ENCODE data around the gene PTBP1. TPM values are rescaled to one million over a fixed set of nuclear protein-coding genes. Genes with fewer than 3 reads are reported as not detected.

PTBP1 gene
- total and polyA plus RNA-seq, 9 of the 15 experiments (the other 6 are each of a cell fraction or from before 2014, with no cell fraction given), result 14.0 to 759 (median 234) TPM

DNA sequence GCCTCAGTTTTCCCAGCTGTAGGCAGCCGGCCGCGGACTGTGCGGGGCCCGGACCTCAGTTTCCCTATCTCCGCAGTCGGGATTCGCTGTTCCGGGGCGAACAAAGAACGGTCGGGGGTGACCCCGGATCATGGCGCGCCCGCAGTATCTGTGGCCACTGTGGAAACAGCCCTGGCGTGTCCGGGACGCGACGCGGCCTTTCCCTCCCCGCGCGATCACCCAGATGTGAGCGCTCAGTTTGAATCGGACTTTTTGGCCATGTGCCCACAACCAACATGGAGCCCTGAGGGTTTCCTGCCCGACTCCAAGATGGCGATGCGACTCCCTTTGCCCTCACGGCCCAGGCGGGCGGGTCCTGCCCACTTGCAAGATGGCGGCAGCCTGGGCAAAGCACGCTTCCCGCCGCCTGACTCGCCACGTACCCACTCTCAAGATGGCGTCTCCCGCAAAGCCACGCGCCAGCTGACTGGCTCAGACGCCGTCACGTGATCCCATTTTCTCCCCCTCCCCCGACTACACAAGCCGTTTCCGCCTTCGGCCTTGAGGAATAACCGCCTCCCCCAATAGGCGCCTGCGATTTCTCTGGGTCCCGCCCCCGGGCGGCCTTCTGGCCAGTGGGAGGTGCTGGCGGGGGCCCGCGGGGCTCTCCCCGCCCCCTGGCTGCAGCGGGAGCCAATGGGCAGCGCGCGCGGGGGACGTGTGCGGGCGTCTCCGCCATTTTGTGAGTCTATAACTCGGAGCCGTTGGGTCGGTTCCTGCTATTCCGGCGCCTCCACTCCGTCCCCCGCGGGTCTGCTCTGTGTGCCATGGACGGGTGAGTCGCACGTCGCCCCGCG is at the start of gene PTBP1 (continued):
- TF ChIP-seq HMGN3 (IDR thresholded peaks at IDR 0.05; ENCODE audit: borderline replicate concordance, extremely low read depth, insufficient read length, low read depth, low read length), result peak; percentile 74
- peak; percentile 94 for TF ChIP-seq NFYB (IDR thresholded peaks at IDR 0.05; ENCODE audit: extremely low read depth, insufficient read length)
- no peak for TF ChIP-seq NFATC3 (IDR thresholded peaks at IDR 0.05)
- TF ChIP-seq, protein P1, sequence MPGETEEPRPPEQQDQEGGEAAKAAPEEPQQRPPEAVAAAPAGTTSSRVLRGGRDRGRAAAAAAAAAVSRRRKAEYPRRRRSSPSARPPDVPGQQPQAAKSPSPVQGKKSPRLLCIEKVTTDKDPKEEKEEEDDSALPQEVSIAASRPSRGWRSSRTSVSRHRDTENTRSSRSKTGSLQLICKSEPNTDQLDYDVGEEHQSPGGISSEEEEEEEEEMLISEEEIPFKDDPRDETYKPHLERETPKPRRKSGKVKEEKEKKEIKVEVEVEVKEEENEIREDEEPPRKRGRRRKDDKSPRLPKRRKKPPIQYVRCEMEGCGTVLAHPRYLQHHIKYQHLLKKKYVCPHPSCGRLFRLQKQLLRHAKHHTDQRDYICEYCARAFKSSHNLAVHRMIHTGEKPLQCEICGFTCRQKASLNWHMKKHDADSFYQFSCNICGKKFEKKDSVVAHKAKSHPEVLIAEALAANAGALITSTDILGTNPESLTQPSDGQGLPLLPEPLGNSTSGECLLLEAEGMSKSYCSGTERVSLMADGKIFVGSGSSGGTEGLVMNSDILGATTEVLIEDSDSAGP (CRISPR knock-in tag; IDR thresholded peaks at IDR 0.05), result no peak
- TF ChIP-seq BMI1 (IDR thresholded peaks at IDR 0.05; ENCODE audit: low read length), result no peak
- peak; percentile 83; the same call in 1 of the 2 replicates for TF ChIP-seq E2F3 (CRISPR knock-in tag; IDR thresholded peaks at IDR 0.05)
- TF ChIP-seq KAT2B (IDR thresholded peaks at IDR 0.05; ENCODE audit: low read depth, low read length), result no peak
- peak; percentile 70 for TF ChIP-seq DACH1 (IDR thresholded peaks at IDR 0.05; ENCODE audit: partially characterized antibody)
- TF ChIP-seq, protein P2, sequence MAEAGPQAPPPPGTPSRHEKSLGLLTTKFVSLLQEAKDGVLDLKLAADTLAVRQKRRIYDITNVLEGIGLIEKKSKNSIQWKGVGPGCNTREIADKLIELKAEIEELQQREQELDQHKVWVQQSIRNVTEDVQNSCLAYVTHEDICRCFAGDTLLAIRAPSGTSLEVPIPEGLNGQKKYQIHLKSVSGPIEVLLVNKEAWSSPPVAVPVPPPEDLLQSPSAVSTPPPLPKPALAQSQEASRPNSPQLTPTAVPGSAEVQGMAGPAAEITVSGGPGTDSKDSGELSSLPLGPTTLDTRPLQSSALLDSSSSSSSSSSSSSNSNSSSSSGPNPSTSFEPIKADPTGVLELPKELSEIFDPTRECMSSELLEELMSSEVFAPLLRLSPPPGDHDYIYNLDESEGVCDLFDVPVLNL (CRISPR knock-in tag; IDR thresholded peaks at IDR 0.05; ENCODE audit: low read depth), result peak; percentile 93
- TF ChIP-seq BRF1 (IDR thresholded peaks at IDR 0.05; ENCODE audit: borderline replicate concordance, extremely low read depth, insufficient read length), result no peak
- no peak for TF ChIP-seq MAFG (tag; conservative IDR thresholded peaks at IDR 0.05)
- peak; percentile 77; the same call in 1 of the 2 replicates for TF ChIP-seq KLF13 (tag; IDR thresholded peaks at IDR 0.05; ENCODE audit: borderline replicate concordance, low read depth)
- TF ChIP-seq BACH1 (tag; IDR thresholded peaks at IDR 0.05), result 0 out of 2 replicates have a peak, but pooled peaks have one; percentile 81
- TF ChIP-seq ZFX (CRISPR knock-in tag; IDR thresholded peaks at IDR 0.05), result peak; percentile 92
- TF ChIP-seq GABPB1 (CRISPR knock-in tag; IDR thresholded peaks at IDR 0.05), result peak; percentile 91

All from K562 (cell line).